Measurements from ENCODE around the gene RASA3.
"Not testable (repeated sequence)": the region's sequence is repeated elsewhere in the genome, so short reads cannot be mapped to it uniquely, and the experiment has no call there.

RASA3 gene

GRCh38 chr13:114132419-114133121 is at the start of gene RASA3:
TSS of gene RASA3 (minus strand) at chr13:114132623. CDS start at chr13:114132489, 134 bp downstream.
- Histone ChIP-seq H3K27me3 (ENCODE audit: insufficient read depth, low read length) (no peaks in the 10 kb centered on the region), H3K36me3 (ENCODE audit: insufficient read depth, low read length) (no peaks in the 10 kb centered on the region), H3K4me1 (ENCODE audit: insufficient read depth, low read length) (peaks cover 48% of the 10 kb centered on the region), H2AFZ (ENCODE audit: low read depth, low read length) (peak within 1 kb of the TSS; percentile 30), H3K4me3 (ENCODE audit: low read length) (peak within 1 kb of the TSS; percentile 90), H3K9me3 (ENCODE audit: low read length) (no peaks in the 10 kb centered on the region)

DNA sequence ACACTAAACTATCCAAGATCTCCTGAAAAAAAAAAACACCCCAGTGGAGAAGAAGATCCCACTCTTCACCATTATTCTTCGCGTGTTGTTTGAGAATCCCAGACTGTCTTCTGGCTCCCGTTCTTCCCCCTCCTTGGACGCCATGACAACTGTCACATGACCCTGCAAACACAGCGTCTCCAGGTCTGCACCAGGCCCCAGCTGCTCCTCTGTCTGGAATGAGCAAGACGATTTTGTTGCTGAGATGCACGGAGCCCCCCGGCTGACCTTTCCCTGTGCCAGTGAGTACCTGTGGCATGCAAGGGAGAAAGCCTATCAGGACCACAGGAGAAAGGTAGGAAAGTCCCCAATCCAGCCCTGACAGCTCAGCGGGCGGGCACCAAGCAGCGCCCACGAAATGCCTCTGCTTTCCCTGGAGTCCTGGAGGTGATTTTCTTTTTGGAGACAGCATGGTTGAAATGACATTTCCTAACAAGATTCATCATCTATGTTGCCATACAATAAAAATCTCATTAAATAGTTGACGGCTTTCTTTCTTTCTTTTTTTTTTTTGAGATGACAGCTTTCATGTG is 46.8 kb upstream of the RASA3 start, which contains the start of gene CFAP97D2:
Gene CFAP97D2 (plus strand): TSS at position 171 of the 572 bp plus-strand sequence. CDS start 74 bp downstream, at position 245.
- H3K4me3 ChIP-seq (ENCODE audit: low read length) = no peak within 1 kb of the TSS
- H2AFZ ChIP-seq (ENCODE audit: low read depth, low read length) = peak within 1 kb of the TSS; percentile 11
- peaks cover 10% of the 10 kb centered on the region for H3K4me1 ChIP-seq (ENCODE audit: insufficient read depth, low read length)
- H3K9me3 ChIP-seq (ENCODE audit: low read length) = no peaks in the 10 kb centered on the region
- no peaks in the 10 kb centered on the region for H3K36me3 ChIP-seq (ENCODE audit: insufficient read depth, low read length)
- H3K27me3 ChIP-seq (ENCODE audit: insufficient read depth, low read length) = no peaks in the 10 kb centered on the region

- Histone ChIP-seq H3K36me3 (ENCODE audit: insufficient read depth, low read length) (no peaks in the 10 kb centered on the region), H3K27me3 (ENCODE audit: insufficient read depth, low read length) (no peaks in the 10 kb centered on the region), H3K9me3 (ENCODE audit: low read length) (peaks cover 3% of the 10 kb centered on the region), H2AFZ (ENCODE audit: low read depth, low read length) (no peak overlapping the region), H3K4me1 (ENCODE audit: insufficient read depth, low read length) (peaks cover 10% of the 10 kb centered on the region), H3K4me3 (ENCODE audit: low read length) (no peak overlapping the region)
Measured at GRCh38 chr13:114177245-114178010, 45.0 kb upstream of the RASA3 start.

GRCh38 chr13:114176359-114176902 is 44.0 kb upstream of the RASA3 start:
- H3K4me1 ChIP-seq (ENCODE audit: insufficient read depth, low read length); H3K27me3 ChIP-seq (ENCODE audit: insufficient read depth, low read length); H3K9me3 ChIP-seq (ENCODE audit: low read length); H3K36me3 ChIP-seq (ENCODE audit: insufficient read depth, low read length); H2AFZ ChIP-seq (ENCODE audit: low read depth, low read length); H3K4me3 ChIP-seq (ENCODE audit: low read length): not testable (repeated sequence)

DNA sequence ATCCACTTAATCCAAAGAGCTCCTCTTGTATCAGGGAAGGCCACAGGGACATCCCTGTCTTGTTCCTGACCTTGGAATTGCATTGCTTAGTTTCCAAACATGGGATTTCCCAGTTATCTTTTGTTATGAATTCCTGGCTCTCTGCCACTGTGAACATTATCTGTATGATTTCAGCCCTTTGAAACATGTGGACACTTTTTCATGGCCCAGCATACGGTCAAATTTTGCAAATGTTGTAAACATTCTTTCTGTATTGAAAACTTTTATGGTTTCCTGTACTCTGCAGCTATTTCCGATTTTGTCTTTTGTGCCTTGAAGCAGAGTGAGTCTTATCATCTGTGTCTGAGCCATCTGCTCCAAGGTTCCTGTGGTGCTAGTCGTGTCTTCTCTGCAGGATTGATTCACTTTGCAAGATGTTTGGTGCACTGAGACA is 42.1 kb upstream of the RASA3 start:
- H3K27me3 ChIP-seq (ENCODE audit: insufficient read depth, low read length) = no peaks in the 10 kb centered on the region
- H3K4me1 ChIP-seq (ENCODE audit: insufficient read depth, low read length) = peaks cover 10% of the 10 kb centered on the region
- H3K4me3 ChIP-seq (ENCODE audit: low read length) = no peak overlapping the region
- H3K36me3 ChIP-seq (ENCODE audit: insufficient read depth, low read length) = no peaks in the 10 kb centered on the region
- peaks cover 3% of the 10 kb centered on the region for H3K9me3 ChIP-seq (ENCODE audit: low read length)
- H2AFZ ChIP-seq (ENCODE audit: low read depth, low read length) = no peak overlapping the region

GRCh38 chr13:114173745-114174144 is 41.3 kb upstream of the RASA3 start:
- H3K4me1 ChIP-seq (ENCODE audit: insufficient read depth, low read length) = peaks cover 2% of the 10 kb centered on the region
- no peak overlapping the region for H3K4me3 ChIP-seq (ENCODE audit: low read length)
- H3K36me3 ChIP-seq (ENCODE audit: insufficient read depth, low read length) = no peaks in the 10 kb centered on the region
- no peaks in the 10 kb centered on the region for H3K27me3 ChIP-seq (ENCODE audit: insufficient read depth, low read length)
- H2AFZ ChIP-seq (ENCODE audit: low read depth, low read length) = no peak overlapping the region
- peaks cover 3% of the 10 kb centered on the region for H3K9me3 ChIP-seq (ENCODE audit: low read length)

- no peaks in the 10 kb centered on the region for H3K27me3 ChIP-seq (ENCODE audit: insufficient read depth, low read length)
- H2AFZ ChIP-seq (ENCODE audit: low read depth, low read length) = no peak overlapping the region
- peaks cover 3% of the 10 kb centered on the region for H3K9me3 ChIP-seq (ENCODE audit: low read length)
- no peaks in the 10 kb centered on the region for H3K4me1 ChIP-seq (ENCODE audit: insufficient read depth, low read length)
- no peak overlapping the region for H3K4me3 ChIP-seq (ENCODE audit: low read length)
- H3K36me3 ChIP-seq (ENCODE audit: insufficient read depth, low read length) = no peaks in the 10 kb centered on the region
Measured at GRCh38 chr13:114173272-114173671, 40.8 kb upstream of the RASA3 start.

- Histone ChIP-seq H3K4me3 (ENCODE audit: low read length) (no peak overlapping the region), H3K27me3 (ENCODE audit: insufficient read depth, low read length) (no peaks in the 10 kb centered on the region), H2AFZ (ENCODE audit: low read depth, low read length) (peak overlapping the region; percentile 52), H3K9me3 (ENCODE audit: low read length) (no peaks in the 10 kb centered on the region), H3K4me1 (ENCODE audit: insufficient read depth, low read length) (peaks cover 4% of the 10 kb centered on the region), H3K36me3 (ENCODE audit: insufficient read depth, low read length) (no peaks in the 10 kb centered on the region)
Measured at GRCh38 chr13:114167885-114168284, 35.5 kb upstream of the RASA3 start.

GRCh38 chr13:114167426-114167825 is 35.0 kb upstream of the RASA3 start:
- Histone ChIP-seq H3K4me1 (ENCODE audit: insufficient read depth, low read length) (peaks cover 4% of the 10 kb centered on the region), H3K27me3 (ENCODE audit: insufficient read depth, low read length) (no peaks in the 10 kb centered on the region), H3K36me3 (ENCODE audit: insufficient read depth, low read length) (no peaks in the 10 kb centered on the region), H3K9me3 (ENCODE audit: low read length) (no peaks in the 10 kb centered on the region), H3K4me3 (ENCODE audit: low read length) (no peak overlapping the region), H2AFZ (ENCODE audit: low read depth, low read length) (peak overlapping the region; percentile 52)

GRCh38 chr13:114166381-114167131 is 34.1 kb upstream of the RASA3 start:
- Histone ChIP-seq H3K9me3 (ENCODE audit: low read length) (no peaks in the 10 kb centered on the region), H2AFZ (ENCODE audit: low read depth, low read length) (no peak overlapping the region), H3K36me3 (ENCODE audit: insufficient read depth, low read length) (no peaks in the 10 kb centered on the region), H3K27me3 (ENCODE audit: insufficient read depth, low read length) (no peaks in the 10 kb centered on the region), H3K4me1 (ENCODE audit: insufficient read depth, low read length) (peaks cover 8% of the 10 kb centered on the region), H3K4me3 (ENCODE audit: low read length) (no peak overlapping the region)

DNA sequence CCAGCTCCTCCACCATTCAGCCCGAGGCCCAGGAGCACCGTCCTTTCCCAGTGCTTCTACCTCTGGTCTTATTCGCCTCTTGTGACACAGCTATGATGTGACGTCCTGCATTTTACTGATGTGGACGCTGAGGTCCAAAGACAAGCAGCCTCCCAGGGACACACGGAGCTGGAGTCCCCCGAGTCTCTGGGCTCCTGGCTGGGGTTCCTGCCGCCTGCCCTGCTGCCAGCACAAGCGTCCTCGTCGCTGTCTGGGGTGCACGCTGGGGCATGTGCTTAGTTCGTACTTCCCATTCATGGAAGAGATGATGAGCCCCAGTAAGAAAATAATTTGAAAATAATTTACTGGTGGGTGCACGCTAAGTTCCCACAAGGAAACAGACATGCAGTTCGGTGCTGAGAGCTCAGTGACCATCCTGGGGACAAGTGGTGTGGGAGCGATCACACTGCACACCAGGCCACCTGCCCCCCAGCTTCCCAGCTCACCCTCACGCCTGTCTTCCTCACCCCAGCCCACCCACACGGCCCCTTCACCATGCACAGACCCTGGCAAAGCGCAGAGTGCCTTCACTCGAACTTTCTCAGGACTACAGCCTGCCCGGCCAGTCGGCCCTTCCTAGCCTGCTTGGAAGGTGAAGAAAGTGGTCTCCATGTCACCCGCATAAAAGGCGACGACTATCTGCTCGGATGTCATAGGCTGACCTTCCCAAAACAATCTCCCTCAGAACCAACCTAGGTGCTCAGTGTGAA is 32.4 kb upstream of the RASA3 start:
- H3K4me3 ChIP-seq (ENCODE audit: low read length) = no peak overlapping the region
- no peaks in the 10 kb centered on the region for H3K36me3 ChIP-seq (ENCODE audit: insufficient read depth, low read length)
- H3K27me3 ChIP-seq (ENCODE audit: insufficient read depth, low read length) = no peaks in the 10 kb centered on the region
- peaks cover 8% of the 10 kb centered on the region for H3K4me1 ChIP-seq (ENCODE audit: insufficient read depth, low read length)
- H2AFZ ChIP-seq (ENCODE audit: low read depth, low read length) = no peak overlapping the region
- H3K9me3 ChIP-seq (ENCODE audit: low read length) = no peaks in the 10 kb centered on the region

DNA sequence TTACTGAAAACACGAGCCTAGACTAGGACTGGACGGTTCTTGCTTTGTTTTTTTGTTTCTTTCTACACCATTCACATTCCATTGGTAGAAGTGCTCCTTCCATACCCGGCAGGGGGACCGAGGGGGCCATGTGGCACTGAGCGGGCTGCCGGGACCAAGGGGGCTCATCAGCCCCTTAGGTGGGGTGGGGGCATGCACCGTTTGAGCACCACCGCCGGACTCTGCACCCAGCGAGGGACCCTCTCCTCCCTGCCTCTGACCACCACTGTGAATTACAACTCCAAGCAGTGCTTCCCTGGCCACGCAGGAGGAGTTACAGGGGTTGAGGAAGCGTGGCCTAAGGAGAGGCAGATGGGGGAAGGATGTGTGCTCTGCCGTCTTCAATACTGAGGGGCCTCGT is 31.6 kb upstream of the RASA3 start:
- H3K27me3 ChIP-seq (ENCODE audit: insufficient read depth, low read length) = no peaks in the 10 kb centered on the region
- H3K9me3 ChIP-seq (ENCODE audit: low read length) = no peaks in the 10 kb centered on the region
- no peaks in the 10 kb centered on the region for H3K36me3 ChIP-seq (ENCODE audit: insufficient read depth, low read length)
- H3K4me3 ChIP-seq (ENCODE audit: low read length) = no peak overlapping the region
- H2AFZ ChIP-seq (ENCODE audit: low read depth, low read length) = no peak overlapping the region
- peaks cover 8% of the 10 kb centered on the region for H3K4me1 ChIP-seq (ENCODE audit: insufficient read depth, low read length)
